MCF 10A (cell line): ENCODE measurements around the gene C14orf93. TPM values are rescaled to one million over a fixed set of nuclear protein-coding genes. Genes with fewer than 3 reads are reported as not detected.
"Not testable (repeated sequence)": the region's sequence is repeated elsewhere in the genome, so short reads cannot be mapped to it uniquely, and the experiment has no call there.

ENCODE experiments used
- BruUV-seq: library from RNA; stranded (reverse); fragments of 400-500 nt; replicated peaks from 2 replicates; lab custom pipeline; 2021; lab: Mats Ljungman, UMichigan
- CTCF ChIA-PET: fragments of 300-600 bp; sonication (Branson Sonifier 250); formaldehyde crosslinking; extraction: SDS; loops from one replicate; lab custom pipeline; 2021; ENCODE audit warnings: antibody characterized with exemption, inconsistent platforms; lab: Yijun Ruan, JAX
- POLR2A ChIA-PET: fragments of 300-600, 350-650 bp; sonication (Branson Sonifier 250); formaldehyde crosslinking; extraction: SDS; loops from one replicate; lab custom pipeline; 2020; ENCODE audit warnings: antibody characterized with exemption, inconsistent platforms; lab: Yijun Ruan, JAX
- DNase-seq: peaks from one replicate; pipeline ENCODE4 v3.0.0-alpha.2; 2018; ENCODE audit not compliant: unreplicated experiment
- H3K27ac Mint-ChIP-seq: one replicate; pipeline ENCODE4 v1.8.0; 2022; ENCODE audit warnings: mild to moderate bottlenecking, low read depth, mixed read lengths; ENCODE audit not compliant: unreplicated experiment
- H3K27me3 Mint-ChIP-seq: one replicate; pipeline ENCODE4 v1.8.0; 2022; ENCODE audit warnings: mixed read lengths; ENCODE audit not compliant: insufficient read depth, unreplicated experiment
- H3K36me3 Mint-ChIP-seq: one replicate; pipeline ENCODE4 v1.8.0; 2022; ENCODE audit warnings: mild to moderate bottlenecking, moderate library complexity, mixed read lengths; ENCODE audit not compliant: insufficient read depth, unreplicated experiment
- H3K4me1 Mint-ChIP-seq: one replicate; pipeline ENCODE4 v1.8.0; 2022; ENCODE audit warnings: mixed read lengths; ENCODE audit not compliant: insufficient read depth, unreplicated experiment
- H3K4me3 Mint-ChIP-seq: one replicate; pipeline ENCODE4 v1.8.0; 2022; ENCODE audit warnings: mild to moderate bottlenecking, moderate library complexity, mixed read lengths; ENCODE audit not compliant: unreplicated experiment
- H3K9me3 Mint-ChIP-seq: one replicate; pipeline ENCODE4 v1.8.0; 2022; ENCODE audit warnings: mixed read lengths; ENCODE audit not compliant: unreplicated experiment
- intact Hi-C: fragments of 100-400 bp; cut with micrococcal nuclease; formaldehyde crosslinking; loops from 2 replicates; pipeline ENCODE4 v1.14.1; 2022
- total RNA-seq: library from RNA; stranded (reverse); gene quantifications from 2 replicates; pipeline ENCODE4 v1.2.3, GENCODE V29; 2022
- TF ChIP-seq, protein P1 (sequence below): fragments of 200-600 bp; IDR thresholded peaks from one replicate; pipeline ENCODE4 v1.8.0; 2022; ENCODE audit warnings: antibody characterized with exemption, mild to moderate bottlenecking; ENCODE audit not compliant: unreplicated experiment

C14orf93 gene
- total RNA-seq, 1 experiment from 2014 or later: 6.1 TPM

DNA sequence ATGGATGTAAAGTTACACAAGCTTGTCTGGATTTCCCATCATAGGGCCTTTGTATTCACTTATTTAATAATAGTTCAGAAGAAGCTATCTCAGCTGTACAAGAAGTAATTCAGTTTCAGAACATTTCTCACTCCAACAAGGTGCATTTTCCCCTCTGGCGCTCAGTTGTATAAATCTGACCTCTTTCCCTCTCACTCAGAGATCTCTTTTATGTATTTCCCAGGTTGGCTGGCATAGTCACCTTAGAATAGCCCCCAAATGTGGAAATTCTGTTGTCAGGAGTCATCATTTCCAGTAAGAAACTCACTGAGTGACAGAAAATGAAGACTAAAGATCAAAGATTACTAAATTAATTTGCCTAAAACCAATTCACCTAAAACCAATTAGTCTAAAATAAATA lies 38.8 kb downstream of the C14orf93 start:
- H3K27me3 Mint-ChIP-seq: no peaks in the 10 kb centered on the region
- no peak for DNase-seq
- ChIA-PET CTCF (interaction anchor here (0.6 to 17.1 kb wide), 8 partner anchors 13 to 635 kb away, joined by 3 to 331 read pairs (median 5); partner anchors contain the start of genes AJUBA and CDH24), POLR2A (interaction anchor here (0.7 to 4.0 kb wide), 4 partner anchors 9 to 41 kb away, joined by 3 to 53 read pairs (median 11); partner anchors contain the start of genes AJUBA and HAUS4)
- TF ChIP-seq, protein P1, sequence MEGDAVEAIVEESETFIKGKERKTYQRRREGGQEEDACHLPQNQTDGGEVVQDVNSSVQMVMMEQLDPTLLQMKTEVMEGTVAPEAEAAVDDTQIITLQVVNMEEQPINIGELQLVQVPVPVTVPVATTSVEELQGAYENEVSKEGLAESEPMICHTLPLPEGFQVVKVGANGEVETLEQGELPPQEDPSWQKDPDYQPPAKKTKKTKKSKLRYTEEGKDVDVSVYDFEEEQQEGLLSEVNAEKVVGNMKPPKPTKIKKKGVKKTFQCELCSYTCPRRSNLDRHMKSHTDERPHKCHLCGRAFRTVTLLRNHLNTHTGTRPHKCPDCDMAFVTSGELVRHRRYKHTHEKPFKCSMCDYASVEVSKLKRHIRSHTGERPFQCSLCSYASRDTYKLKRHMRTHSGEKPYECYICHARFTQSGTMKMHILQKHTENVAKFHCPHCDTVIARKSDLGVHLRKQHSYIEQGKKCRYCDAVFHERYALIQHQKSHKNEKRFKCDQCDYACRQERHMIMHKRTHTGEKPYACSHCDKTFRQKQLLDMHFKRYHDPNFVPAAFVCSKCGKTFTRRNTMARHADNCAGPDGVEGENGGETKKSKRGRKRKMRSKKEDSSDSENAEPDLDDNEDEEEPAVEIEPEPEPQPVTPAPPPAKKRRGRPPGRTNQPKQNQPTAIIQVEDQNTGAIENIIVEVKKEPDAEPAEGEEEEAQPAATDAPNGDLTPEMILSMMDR: no peak
- H3K36me3 Mint-ChIP-seq: peaks cover 91% of the 10 kb centered on the region
- no peaks in the 10 kb centered on the region for H3K9me3 Mint-ChIP-seq
- H3K27ac Mint-ChIP-seq: no peak overlapping the region
- peaks cover 28% of the 10 kb centered on the region for H3K4me1 Mint-ChIP-seq
- no peak overlapping the region for H3K4me3 Mint-ChIP-seq
- no TSS peak for BruUV-seq
- intact Hi-C loops: no loop called here

DNA sequence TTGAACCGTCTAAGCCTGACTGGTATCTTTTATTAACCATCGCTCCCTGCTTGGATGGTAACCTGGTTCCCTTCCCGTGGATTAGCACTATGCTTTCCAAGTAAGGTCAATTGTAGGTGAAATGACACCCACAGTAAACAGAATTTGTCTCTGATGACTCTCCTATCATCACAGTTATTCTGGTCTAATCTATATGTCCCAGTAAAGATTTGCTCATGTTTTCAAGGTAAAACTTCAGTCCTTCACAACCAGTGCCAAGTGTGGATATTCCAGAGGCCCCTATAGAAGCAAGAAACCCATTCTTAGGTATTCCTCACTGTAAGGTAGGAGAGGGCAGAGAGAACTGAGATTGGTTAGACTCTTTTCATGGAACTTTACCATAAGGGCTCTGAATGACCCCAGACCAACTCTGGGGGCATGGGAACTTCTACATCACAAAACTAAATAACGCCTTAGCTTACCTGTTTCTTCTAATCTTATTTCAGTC lies 43.1 kb downstream of the C14orf93 start:
- intact Hi-C loops: no loop called here
- H3K27ac Mint-ChIP-seq: no peak overlapping the region
- H3K4me1 Mint-ChIP-seq: peaks cover under 1% of the 10 kb centered on the region
- no peaks in the 10 kb centered on the region for H3K9me3 Mint-ChIP-seq
- TF ChIP-seq, protein P1: no peak
- DNase-seq: no peak
- peaks cover 48% of the 10 kb centered on the region for H3K36me3 Mint-ChIP-seq
- H3K4me3 Mint-ChIP-seq: no peak overlapping the region
- H3K27me3 Mint-ChIP-seq: no peaks in the 10 kb centered on the region
- ChIA-PET CTCF (interaction anchor here (0.7 to 17.1 kb wide), 4 partner anchors 7 to 39 kb away, joined by 3 to 331 read pairs (median 4); partner anchors contain the start of genes AJUBA and HAUS4), POLR2A (interaction anchor here (0.6 to 6.9 kb wide), 8 partner anchors 10 to 119 kb away, joined by 3 to 45 read pairs (median 4); partner anchors contain the start of genes HAUS4 and PSMB5)
- BruUV-seq: no TSS peak

DNA sequence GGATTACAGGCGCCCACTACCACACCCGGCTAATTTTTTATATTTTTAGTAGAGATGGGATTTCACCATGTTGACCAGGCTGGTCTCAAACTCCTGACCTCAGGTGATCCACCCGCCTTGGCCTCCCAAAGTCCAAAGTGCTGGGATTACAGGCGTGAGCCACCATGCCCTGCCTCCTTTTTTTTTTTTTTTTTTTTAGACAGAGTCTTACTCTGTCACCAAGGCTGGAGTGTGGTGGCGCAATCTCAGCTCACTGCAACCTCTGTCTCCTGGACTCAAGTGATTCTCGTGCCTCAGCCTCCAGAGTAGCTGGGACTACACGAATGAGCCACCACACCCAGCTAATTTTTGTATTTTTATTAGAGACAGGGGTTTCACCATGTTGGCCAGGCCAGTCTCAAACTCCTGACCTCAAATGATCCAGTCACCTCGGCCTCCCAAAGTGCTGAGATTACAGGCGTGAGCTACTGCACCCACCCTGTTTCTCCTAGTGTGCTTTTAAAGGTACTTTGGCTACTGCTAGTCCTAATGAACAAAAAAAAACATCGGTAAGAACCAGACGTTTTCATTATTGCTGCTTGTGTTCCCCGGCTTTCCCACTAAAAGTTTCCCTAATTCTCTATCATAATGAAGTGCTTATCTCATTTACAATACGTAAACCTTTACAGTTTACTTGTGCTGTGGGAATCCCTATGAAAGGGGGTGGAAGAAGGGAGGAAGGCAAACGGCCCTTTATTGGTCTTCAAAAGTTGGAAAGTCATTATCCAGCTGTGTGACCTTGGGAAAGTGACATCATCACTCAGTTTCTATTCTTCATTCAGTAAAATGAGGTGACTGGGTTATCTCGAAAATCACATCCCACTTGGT lies 43.8 kb downstream of the C14orf93 start:
- H3K9me3 Mint-ChIP-seq, H3K27ac Mint-ChIP-seq, H3K4me3 Mint-ChIP-seq, H3K4me1 Mint-ChIP-seq, H3K27me3 Mint-ChIP-seq, intact Hi-C loops: not testable (repeated sequence)
- ChIA-PET CTCF (interaction anchor here (0.6 to 17.1 kb wide), 5 partner anchors 8 to 522 kb away, joined by 3 to 331 read pairs (median 4); partner anchors contain the start of genes AJUBA and HAUS4), POLR2A (interaction anchor here (0.6 to 6.9 kb wide), 7 partner anchors 10 to 120 kb away, joined by 3 to 45 read pairs (median 3); partner anchors contain the start of genes AJUBA and HAUS4)
- DNase-seq: peak; percentile 34
- BruUV-seq: TSS peak; percentile 19
- peaks cover 41% of the 10 kb centered on the region for H3K36me3 Mint-ChIP-seq

GRCh38 chr14:22962061-22962676 lies 47.8 kb downstream of the C14orf93 start:
- H3K27me3 Mint-ChIP-seq: no peaks in the 10 kb centered on the region
- no peak overlapping the region for H3K4me3 Mint-ChIP-seq
- H3K36me3 Mint-ChIP-seq: peaks cover 3% of the 10 kb centered on the region
- no peaks in the 10 kb centered on the region for H3K4me1 Mint-ChIP-seq
- POLR2A ChIA-PET: interaction anchor here (0.7 to 3.3 kb wide), 7 partner anchors 8 to 97 kb away, joined by 3 to 15 read pairs (median 4); no protein-coding TSS in a partner anchor
- BruUV-seq: no TSS peak
- no peak for DNase-seq
- intact Hi-C loops: no loop called here
- CTCF ChIA-PET: interaction anchor here (0.5 to 17.1 kb wide), 9 partner anchors 11 to 225 kb away, joined by 3 to 331 read pairs (median 4); partner anchors contain the start of gene AJUBA
- no peak overlapping the region for H3K27ac Mint-ChIP-seq
- H3K9me3 Mint-ChIP-seq: no peaks in the 10 kb centered on the region
- TF ChIP-seq, protein P1: no peak
